Caki2 (cell line): ENCODE data around the gene DDIT3. TPM values are rescaled to one million over a fixed set of nuclear protein-coding genes. Genes with fewer than 3 reads are reported as not detected.
A peak's percentile ranks its signal among the peaks of the same experiment; 100 is the strongest.

Experiments
- DNase-seq: peaks from one replicate; pipeline ENCODE4 v3.0.0-alpha.2; 2015; ENCODE audit warnings: low read depth
- in situ Hi-C: cut with HindIII; loops from 2 replicates; pipeline ENCODE4 v1.10.0; 2016; ENCODE audit warnings: low sequenced_read_pairs, low pct_unique_long_range_greater_than_20kb, mixed read lengths
- total RNA-seq: library from RNA; depleted of rRNA; stranded (reverse); fragments of >200 nt; shearing (Covaris generic); gene quantifications from 2 replicates; pipeline ENCODE4 v1.2.3, GENCODE V29; 2014; ENCODE audit warnings: low replicate concordance

The DDIT3 gene
- total RNA-seq, 1 experiment from 2014 or later = 19.6 TPM

DNA sequence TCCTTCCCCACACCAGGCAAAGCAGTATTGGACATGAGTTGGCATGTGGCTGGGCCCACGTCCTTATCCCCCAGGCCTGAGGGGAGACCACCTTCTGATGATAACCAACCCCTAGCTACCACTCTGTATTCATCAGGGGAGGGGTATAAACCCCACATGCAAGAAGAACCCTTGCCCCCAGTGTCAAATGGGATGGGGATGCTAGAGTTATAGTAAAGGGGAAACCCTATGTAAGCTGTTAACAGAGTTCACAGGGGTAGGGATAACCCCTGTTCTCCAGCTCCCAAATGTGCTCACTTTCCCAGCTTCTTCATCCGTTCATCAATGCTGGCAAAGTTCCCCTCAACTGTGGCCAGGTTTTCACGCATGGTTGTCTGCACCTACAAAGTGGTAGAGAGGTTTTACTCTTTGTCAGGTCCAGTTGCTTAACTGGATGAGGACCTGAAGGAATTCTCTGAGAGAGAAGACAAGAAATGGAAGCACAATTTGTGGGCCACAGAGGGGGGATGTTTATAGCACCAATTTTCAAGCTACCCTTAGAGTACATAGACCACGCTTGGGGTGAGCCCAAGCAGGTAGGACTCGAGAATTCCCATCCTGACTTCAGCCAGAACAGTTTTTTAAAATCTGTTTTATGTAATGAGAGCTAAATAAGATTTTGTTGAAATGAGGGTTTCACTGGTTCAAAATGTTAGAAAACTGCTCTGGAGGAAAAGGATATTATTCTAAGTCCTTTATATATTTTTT lies 10.3 kb upstream of the DDIT3 start:
- in situ Hi-C loops = no loop called here
- DNase-seq = no peak

DNA sequence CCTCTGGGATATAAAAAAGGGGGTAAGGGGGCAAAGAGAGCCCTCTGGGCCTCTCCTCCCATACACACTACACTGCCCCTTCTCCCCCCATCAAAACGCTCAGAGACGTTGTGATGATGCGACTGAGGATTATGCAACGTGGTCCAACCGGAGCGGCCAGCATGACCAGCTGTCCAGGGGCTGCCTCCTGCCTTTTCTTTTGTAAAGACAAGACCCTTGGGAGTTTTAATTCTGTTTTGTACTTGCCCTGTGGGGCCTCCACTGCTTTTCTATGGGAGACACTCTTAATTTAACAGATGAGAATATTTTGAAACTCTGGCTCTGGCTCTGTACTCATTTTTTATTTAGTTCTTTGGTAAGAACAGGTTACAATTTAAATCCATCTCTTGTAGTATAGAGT lies 9.5 kb upstream of the DDIT3 start:
- in situ Hi-C loops = no loop called here
- DNase-seq = no peak

DNA sequence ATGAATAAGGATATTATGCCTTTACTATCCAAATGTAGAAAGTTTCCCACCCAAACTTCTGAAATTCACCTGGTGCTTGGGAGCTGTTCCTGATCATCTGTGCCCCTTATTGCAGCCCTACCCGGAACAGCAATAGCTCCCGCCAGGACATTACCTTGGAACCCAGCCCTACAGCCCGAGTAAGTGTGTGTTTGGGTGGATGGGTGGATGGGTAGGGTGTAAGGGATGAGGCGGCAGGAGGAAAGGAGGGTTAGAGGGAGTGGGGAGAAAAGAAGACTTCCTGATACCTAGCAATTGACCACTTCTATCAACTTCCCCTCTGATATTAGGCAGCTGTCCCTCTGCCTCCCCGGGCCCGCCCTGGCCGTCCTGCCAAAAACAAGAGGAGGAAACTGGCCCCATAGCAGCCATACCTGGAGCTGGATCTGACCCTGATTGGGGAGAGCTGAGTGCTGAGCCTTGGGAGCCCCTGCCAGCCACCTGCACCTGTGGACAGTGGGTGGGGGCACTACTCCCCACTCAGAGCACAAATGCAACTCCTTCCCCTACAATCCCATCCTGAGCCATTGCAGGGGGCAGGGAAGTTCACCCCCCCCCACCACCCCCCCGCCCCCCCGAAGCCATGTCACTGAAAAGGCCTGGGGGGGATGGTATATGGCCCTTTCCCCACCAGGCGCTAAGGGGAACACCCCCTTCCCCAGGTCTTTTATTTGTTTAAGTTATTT lies 8.7 kb upstream of the DDIT3 start:
- no peak for DNase-seq
- in situ Hi-C loops = no loop called here

DNA sequence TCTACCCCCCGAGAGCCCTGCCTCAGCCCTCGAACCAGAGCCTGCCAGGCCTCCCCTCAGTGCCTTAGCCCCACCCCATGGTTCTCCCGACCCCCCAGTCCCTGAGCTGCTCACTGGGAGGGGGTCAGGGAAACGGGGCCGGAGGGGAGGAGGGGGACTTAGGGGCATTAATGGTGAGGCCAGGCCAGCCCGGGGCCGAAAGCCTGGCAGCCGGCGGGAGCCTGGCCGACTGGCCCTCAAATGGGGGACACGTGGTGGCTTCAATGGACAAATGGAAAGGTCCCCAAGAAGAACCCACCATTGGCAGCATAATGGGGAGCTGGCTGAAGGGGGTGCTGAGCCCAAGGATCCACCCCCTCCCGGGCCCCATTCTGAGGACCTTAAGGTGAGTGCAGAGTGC lies 7.9 kb upstream of the DDIT3 start:
- DNase-seq = no peak
- in situ Hi-C loops = no loop called here

- in situ Hi-C loops = no loop called here
- no peak for DNase-seq
Observed at GRCh38 chr12:57527184-57527583, 6.9 kb upstream of the DDIT3 start.

DNA sequence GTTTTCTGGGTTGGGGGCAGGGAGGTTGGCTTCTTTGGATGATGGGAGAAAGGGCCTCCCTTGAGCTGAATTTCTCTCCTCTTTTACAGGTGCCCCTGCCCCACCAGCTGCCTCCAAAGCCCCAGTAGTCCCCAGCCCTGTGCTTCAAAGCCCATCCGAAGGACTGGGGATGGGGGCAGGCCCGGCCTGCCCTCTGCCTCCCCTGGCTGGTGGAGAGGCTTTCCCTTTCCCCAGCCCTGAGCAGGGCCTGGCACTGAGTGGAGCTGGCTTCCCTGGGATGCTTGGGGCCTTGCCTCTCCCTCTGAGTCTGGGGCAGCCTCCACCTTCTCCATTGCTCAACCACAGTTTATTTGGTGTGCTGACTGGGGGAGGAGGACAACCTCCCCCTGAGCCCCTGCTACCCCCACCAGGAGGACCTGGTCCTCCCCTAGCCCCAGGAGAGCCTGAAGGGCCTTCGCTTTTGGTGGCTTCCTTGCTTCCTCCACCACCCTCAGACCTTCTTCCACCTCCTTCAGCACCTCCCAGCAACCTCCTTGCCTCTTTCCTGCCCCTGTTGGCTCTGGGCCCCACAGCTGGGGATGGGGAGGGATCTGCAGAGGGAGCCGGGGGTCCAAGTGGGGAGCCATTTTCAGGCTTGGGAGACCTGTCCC lies 6.3 kb upstream of the DDIT3 start:
- in situ Hi-C loops = no loop called here
- no peak for DNase-seq

DNA sequence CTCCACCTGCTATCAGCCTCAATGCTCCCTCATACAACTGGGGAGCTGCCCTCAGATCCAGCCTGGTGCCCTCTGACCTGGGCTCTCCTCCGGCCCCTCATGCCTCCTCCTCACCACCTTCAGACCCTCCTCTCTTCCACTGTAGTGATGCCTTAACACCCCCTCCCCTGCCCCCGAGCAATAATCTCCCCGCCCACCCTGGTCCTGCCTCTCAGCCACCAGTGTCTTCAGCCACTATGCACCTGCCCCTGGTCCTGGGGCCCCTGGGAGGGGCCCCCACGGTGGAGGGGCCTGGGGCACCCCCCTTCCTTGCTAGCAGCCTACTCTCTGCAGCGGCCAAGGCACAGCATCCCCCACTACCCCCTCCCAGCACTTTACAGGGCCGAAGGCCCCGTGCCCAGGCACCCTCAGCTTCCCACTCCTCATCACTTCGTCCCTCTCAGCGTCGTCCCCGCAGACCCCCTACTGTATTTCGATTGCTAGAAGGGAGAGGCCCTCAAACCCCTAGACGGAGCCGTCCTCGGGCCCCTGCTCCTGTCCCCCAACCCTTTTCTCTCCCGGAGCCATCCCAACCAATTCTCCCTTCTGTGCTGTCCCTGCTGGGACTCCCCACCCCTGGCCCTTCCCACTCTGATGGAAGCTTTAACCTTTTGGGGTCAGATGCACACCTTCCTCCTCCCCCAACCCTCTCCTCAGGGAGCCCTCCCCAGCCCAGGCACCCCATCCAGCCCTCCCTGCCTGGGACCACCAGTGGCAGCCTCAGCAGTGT lies 5.5 kb upstream of the DDIT3 start:
- DNase-seq = no peak
- in situ Hi-C loops = no loop called here

DNA sequence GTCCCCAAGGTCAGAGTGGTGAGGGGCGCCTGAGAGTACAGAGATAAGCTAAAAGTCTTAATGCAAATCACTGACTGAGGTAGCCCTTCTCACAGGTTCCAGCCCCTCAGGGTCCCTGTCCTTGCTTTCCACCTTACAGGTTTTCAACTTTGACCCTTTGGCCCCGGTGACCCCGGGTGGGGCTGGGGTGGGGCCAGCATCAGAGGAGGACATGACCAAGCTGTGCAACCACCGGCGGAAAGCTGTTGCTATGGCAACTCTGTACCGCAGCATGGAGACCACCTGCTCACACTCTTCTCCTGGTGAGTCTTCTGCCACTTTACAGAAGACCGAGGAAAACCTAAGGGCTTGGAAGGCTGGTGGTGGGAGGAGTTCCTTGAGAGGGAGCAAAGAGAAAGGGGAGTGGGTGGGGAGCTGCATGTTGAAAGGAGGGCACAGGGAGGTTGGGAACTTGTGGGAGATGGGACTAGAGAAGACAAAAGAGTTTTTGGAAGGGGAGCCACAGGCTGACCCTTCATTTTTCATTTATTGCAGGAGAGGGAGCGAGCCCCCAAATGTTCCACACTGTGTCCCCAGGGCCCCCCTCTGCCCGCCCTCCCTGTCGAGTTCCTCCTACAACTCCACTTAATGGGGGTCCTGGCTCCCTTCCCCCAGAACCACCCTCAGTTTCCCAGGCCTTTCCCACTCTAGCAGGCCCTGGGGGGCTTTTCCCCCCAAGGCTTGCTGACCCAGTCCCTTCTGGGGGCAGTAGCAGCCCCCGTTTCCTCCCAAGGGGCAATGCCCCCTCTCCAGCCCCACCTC lies 4.7 kb upstream of the DDIT3 start:
- no peak for DNase-seq
- in situ Hi-C loops = no loop called here

DNA sequence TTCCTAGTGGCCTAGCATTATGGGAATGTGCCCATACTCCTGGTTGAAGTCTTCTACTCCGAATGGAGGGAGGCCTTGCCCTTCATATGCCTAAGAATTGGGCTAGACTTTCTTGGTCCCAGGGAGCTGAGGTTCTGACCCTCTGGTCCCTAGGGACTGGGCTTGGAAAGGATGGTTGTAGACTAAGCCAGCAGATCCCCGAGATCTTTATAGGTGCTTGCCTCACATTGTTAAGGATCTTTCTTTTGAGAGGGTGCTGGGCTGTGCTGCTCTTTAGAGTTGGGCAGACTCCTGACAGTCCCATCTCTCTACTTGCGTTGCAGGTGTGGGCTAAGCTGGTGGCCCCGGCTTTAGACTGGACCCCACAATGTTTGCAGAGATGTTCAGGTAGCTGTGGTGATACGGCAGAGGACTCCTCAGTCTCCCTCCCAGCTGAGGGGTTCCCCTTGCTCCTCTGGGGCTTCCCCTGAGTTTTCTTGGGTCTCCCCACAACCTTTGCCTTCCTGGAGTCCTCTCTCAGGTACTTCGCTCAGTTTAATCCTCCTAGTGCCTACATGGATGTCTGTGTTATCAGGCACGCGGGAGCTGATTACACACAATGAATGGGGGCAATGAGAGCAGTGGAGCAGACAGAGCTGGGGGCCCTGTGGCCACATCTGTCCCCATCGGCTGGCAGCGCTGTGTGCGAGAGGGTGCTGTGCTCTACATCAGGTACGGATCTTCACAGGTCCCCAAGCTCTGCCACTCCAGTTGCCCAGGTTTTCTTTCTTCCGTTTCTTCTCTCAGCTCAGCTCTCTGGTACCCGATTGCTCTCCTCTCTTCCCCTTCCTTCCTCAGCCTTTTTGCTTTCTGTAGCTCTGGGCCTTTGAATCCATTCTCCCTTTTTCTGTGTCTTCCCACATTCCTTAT lies 3.6 kb upstream of the DDIT3 start:
- DNase-seq = no peak
- in situ Hi-C loops = no loop called here

GRCh38 chr12:57522887-57523705 lies 2.8 kb upstream of the DDIT3 start:
- peak; percentile 48 for DNase-seq
- in situ Hi-C loops = no loop called here

DNA sequence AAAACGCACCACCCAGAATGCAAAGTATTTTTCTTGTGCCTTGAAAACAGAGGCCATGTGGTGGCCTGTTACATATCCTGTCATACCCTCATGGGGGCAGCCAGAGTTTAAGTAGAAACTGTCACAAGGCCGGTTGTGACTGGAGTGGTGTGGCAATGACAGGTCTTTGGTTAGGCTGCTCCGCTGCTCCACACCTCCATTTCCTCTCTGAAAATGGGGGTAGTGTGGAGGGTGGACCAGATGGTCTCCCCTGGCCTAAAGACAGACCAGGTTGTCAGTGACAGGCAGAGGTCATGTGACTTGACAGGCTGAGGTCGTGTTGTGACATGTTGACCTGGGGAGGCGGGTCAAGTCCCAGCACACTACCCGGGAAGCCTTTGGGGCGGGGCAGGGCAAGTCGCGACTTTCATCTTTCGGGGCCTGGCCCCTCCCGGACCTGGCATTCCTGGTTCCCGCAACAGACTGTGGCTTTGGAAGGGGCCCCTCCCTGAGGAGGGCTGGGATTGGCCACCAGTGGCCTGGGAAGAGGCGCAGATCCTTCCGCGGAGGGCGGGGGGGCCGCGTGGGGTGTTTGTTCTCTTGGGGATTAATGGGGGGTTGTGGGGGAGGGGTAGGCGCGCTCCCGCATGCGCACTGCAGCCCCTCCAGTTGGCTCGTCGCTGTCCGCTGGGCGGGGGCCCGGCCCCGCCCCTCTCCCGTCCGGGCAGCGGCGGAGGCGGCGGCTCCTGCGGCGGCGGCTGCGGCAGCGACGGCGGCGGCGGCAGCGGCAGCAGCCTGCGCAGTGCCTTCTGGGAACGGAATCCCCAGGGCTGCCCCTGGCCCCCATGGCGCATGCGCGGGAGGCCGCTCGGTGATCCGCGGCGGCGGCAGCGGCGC lies 1.9 kb upstream of the DDIT3 start, which contains the start of gene MBD6:
Gene MBD6 (plus strand): TSS at position 814 of the 876 bp plus-strand sequence. CDS start 1,480 bp downstream, outside the sequence.
- in situ Hi-C loops = no loop called here
- DNase-seq = peak; percentile 90

- no peak for DNase-seq
- in situ Hi-C loops = no loop called here
Observed at GRCh38 chr12:57521525-57522010, 1.3 kb upstream of the DDIT3 start.

DNA sequence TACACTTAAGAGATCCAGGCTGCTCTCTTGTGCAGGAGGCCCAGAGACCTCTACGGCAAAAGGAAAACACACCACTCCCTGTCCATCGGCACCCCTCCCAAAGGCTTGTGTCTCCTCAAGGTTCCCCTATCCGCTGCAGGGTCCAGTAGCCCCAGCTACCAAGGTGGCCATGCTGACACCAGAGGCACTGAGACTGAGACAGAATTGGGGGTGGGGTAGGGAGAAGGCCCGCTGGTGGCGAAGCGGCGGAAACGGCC lies 590 bp downstream of the DDIT3 start:
- no peak for DNase-seq
- in situ Hi-C loops = no loop called here

GRCh38 chr12:57518920-57519795 lies 1.2 kb downstream of the DDIT3 start:
- in situ Hi-C loops = no loop called here
- DNase-seq = peak; percentile 19
